Left ventricle myocardium inferior (tissue), 1 donor: ENCODE results near the gene SATL1. TPM values are rescaled to one million over a fixed set of nuclear protein-coding genes. Genes with fewer than 3 reads are reported as not detected.

Source experiments
- DNase-seq: peaks from one replicate; pipeline ENCODE4 v3.0.0-alpha.2; 2020
- H3K27ac ChIP-seq: fragments of 200-600 bp; replicated peaks from 2 replicates; pipeline ENCODE4 v1.8.0; 2021
- H3K27me3 ChIP-seq: fragments of 200-600 bp; 2 replicates; pipeline ENCODE4 v1.8.0; 2021; ENCODE audit warnings: low read depth
- H3K36me3 ChIP-seq: fragments of 200-600 bp; 2 replicates; pipeline ENCODE4 v1.8.0; 2021
- H3K4me1 ChIP-seq: fragments of 200-600 bp; 2 replicates; pipeline ENCODE4 v1.8.0; 2021
- H3K4me3 ChIP-seq: fragments of 200-600 bp; 2 replicates; pipeline ENCODE4 v1.8.0; 2021; ENCODE audit warnings: mild to moderate bottlenecking, moderate library complexity
- H3K9me3 ChIP-seq: fragments of 200-600 bp; replicated peaks from 2 replicates; pipeline ENCODE4 v1.8.0; 2021
- CTCF ChIP-seq: fragments of 200-600 bp; IDR thresholded peaks from 2 replicates; pipeline ENCODE4 v1.8.0; 2021; ENCODE audit warnings: antibody characterized with exemption, mild to moderate bottlenecking, borderline replicate concordance
- intact Hi-C: fragments of 100-400 bp; cut with micrococcal nuclease; formaldehyde crosslinking; loops from one replicate; pipeline ENCODE4 v1.11.0; 2022
- total RNA-seq: library from RNA; stranded (reverse); fragmentation: NEBNext Ultra II Directional; extraction: Animal tissue kit (Norgen Biotek cat#: 25700); gene quantifications from one replicate; pipeline ENCODE4 v1.2.1, GENCODE V29; 2021
- donor health status: DM: no; HTN: yes; CAD: no; lungs with severe emphysema.

Gene SATL1
- total RNA-seq, 1 donor from 2014 or later: not detected

- Histone ChIP-seq H3K4me1 (no peaks in the 10 kb centered on the region), H3K27me3 (no peaks in the 10 kb centered on the region), H3K27ac (no peak overlapping the region), H3K36me3 (peaks cover 9% of the 10 kb centered on the region), H3K9me3 (no peaks in the 10 kb centered on the region), H3K4me3 (no peak overlapping the region)
- no peak for TF ChIP-seq CTCF
- DNase-seq: no peak
- intact Hi-C loops: no loop called here
Measured at GRCh38 chrX:85065512-85066198, 177.9 kb downstream of the SATL1 start.

DNA sequence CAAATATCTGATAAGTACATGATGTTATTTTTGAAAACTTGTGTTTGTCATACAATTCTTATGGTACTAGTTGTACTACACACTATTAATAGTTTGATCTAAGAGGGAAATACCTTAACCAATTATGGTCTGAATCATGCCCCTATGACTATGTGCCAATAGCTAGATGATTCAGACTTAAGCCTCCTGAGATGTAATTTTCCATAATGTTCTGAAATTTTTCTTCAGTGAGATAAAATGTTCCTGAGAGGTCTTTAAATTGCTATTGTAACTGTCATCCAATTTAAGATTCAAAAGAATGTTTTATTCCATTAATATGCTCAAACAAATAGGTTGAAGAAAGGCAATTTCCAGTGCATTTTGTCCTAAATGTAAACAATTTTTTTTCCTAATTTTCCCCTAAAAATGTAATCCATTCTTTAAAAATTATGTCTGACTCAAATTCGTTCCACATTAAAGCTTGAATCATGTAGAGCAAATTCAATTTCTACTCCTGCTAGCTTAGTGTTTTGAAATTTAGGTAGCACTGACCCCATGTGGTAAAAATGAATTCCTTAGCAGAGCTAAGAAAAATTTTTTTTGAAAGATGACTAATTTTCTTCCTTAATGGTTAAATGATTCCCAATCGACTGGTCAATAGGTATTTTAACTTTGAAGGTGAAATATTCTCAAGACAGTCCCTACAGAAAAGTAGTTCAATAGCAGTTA is 190.8 kb downstream of the SATL1 start:
- H3K27me3 ChIP-seq: no peaks in the 10 kb centered on the region
- intact Hi-C loops: no loop called here
- H3K27ac ChIP-seq: no peak overlapping the region
- DNase-seq: no peak
- peaks cover 4% of the 10 kb centered on the region for H3K36me3 ChIP-seq
- H3K9me3 ChIP-seq: no peaks in the 10 kb centered on the region
- peak; percentile 43 for TF ChIP-seq CTCF
- peaks cover 9% of the 10 kb centered on the region for H3K4me1 ChIP-seq
- no peak overlapping the region for H3K4me3 ChIP-seq

- TF ChIP-seq CTCF: no peak
- intact Hi-C loops: no loop called here
- peaks cover 9% of the 10 kb centered on the region for H3K4me1 ChIP-seq
- DNase-seq: no peak
- H3K36me3 ChIP-seq: peaks cover 4% of the 10 kb centered on the region
- no peaks in the 10 kb centered on the region for H3K9me3 ChIP-seq
- no peak overlapping the region for H3K4me3 ChIP-seq
- H3K27ac ChIP-seq: no peak overlapping the region
- no peaks in the 10 kb centered on the region for H3K27me3 ChIP-seq
Measured at GRCh38 chrX:85052205-85052604, 191.4 kb downstream of the SATL1 start.

DNA sequence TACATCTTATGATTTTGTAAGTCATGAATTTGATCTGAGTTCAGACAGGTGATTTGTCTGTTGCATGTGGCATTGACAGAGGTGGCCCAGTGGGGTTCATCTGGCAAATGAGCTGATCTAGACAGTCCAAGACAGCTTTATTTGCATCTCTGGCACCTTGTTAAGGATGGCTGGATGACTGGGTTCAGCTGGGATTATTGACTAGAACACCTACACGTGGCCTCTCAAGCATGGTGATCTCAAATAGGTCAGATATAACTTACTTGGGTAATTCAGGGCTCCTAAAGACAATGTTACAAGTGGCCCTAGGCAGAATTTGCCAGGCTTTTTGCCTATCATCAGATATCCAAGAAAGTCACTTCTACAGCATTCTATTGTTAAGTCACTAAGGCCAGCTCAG is 192.0 kb downstream of the SATL1 start:
- no peak for TF ChIP-seq CTCF
- Histone ChIP-seq H3K27ac (no peak overlapping the region), H3K4me1 (peaks cover 9% of the 10 kb centered on the region), H3K36me3 (peaks cover under 1% of the 10 kb centered on the region), H3K9me3 (no peaks in the 10 kb centered on the region), H3K4me3 (no peak overlapping the region), H3K27me3 (no peaks in the 10 kb centered on the region)
- intact Hi-C loops: no loop called here
- DNase-seq: no peak

Other genes starting within 250 kb of the SATL1 start
- 49.5 TPM for gene APOOL, start 239.9 kb downstream of the SATL1 start, total RNA-seq
- 1.7 TPM for gene ZNF711, start 212 bp upstream of the SATL1 start, total RNA-seq
- 4.7 TPM for gene POF1B, start 135.9 kb upstream of the SATL1 start, total RNA-seq